LoVo (cell line): ENCODE measurements around the gene UBE2J2.
"Not testable (repeated sequence)": the region's sequence is repeated elsewhere in the genome, so short reads cannot be mapped to it uniquely, and the experiment has no call there.

Experiments used
- DNase-seq: peaks from one replicate; pipeline ENCODE4 v3.0.0-alpha.2; 2016; ENCODE audit warnings: low spot score

The UBE2J2 gene

GRCh38 chr1:1273512-1274298, at the start of gene UBE2J2:
Gene UBE2J2, minus strand, starts transcription at chr1:1273854. Its CDS starts 5,862 bp downstream, at chr1:1267992.
- DNase-seq = peak; percentile 93

- DNase-seq = no peak
These were observed 49.3 kb upstream of the UBE2J2 start for GRCh38 chr1:1322952-1323351.

- no peak for DNase-seq
These were observed 48.8 kb upstream of the UBE2J2 start for GRCh38 chr1:1322418-1322817.

- DNase-seq = no peak
These were observed 47.8 kb upstream of the UBE2J2 start for GRCh38 chr1:1321477-1321876.

- no peak for DNase-seq
These were observed 47.2 kb upstream of the UBE2J2 start for GRCh38 chr1:1320666-1321448.

- no peak for DNase-seq
These were observed 45.9 kb upstream of the UBE2J2 start for GRCh38 chr1:1319646-1319941.

GRCh38 chr1:1318777-1319645, 45.4 kb upstream of the UBE2J2 start:
- no peak for DNase-seq

- DNase-seq = peak; percentile 72
These were observed 44.5 kb upstream of the UBE2J2 start for GRCh38 chr1:1318131-1318652.

- DNase-seq = no peak
These were observed 43.8 kb upstream of the UBE2J2 start for GRCh38 chr1:1317420-1317819.

- DNase-seq = not testable (repeated sequence)
These were observed 42.5 kb upstream of the UBE2J2 start for GRCh38 chr1:1316199-1316598.

GRCh38 chr1:1315435-1315954, 41.8 kb upstream of the UBE2J2 start:
- DNase-seq = no peak

- no peak for DNase-seq
These were observed 41.2 kb upstream of the UBE2J2 start for GRCh38 chr1:1314678-1315335.

GRCh38 chr1:1314237-1314586, 40.6 kb upstream of the UBE2J2 start:
- no peak for DNase-seq

GRCh38 chr1:1313500-1314236, 40.0 kb upstream of the UBE2J2 start:
- no peak for DNase-seq

- DNase-seq = no peak
These were observed 39.0 kb upstream of the UBE2J2 start for GRCh38 chr1:1312450-1313314.

GRCh38 chr1:1311107-1312104, 37.8 kb upstream of the UBE2J2 start:
- no peak for DNase-seq

GRCh38 chr1:1310476-1311053, 36.9 kb upstream of the UBE2J2 start:
- DNase-seq = no peak

GRCh38 chr1:1310109-1310385, 36.4 kb upstream of the UBE2J2 start:
- DNase-seq = no peak
